KMS-11 (cell line): ENCODE measurements around the gene CMTM6.

ENCODE experiments used
- H2AFZ ChIP-seq: fragments of 200-600 bp; sonication (generic); 2 replicates; pipeline ENCODE4 v1.6.1; 2016; ENCODE audit warnings: antibody characterized with exemption, mixed run types, low read depth
- H3K27ac ChIP-seq: fragments of 200-600 bp; sonication (generic); 2 replicates; pipeline ENCODE4 v1.6.1; 2016; ENCODE audit warnings: mild to moderate bottlenecking, mixed run types
- H3K27me3 ChIP-seq: fragments of 200-600 bp; sonication (generic); 2 replicates; pipeline ENCODE4 v1.6.1; 2017; ENCODE audit warnings: mild to moderate bottlenecking, low read depth, mixed run types, moderate library complexity; ENCODE audit not compliant: insufficient read depth
- H3K36me3 ChIP-seq: fragments of 200-600 bp; sonication (generic); 2 replicates; pipeline ENCODE4 v1.6.1; 2017; ENCODE audit warnings: mild to moderate bottlenecking, mixed run types; ENCODE audit not compliant: insufficient read depth
- H3K4me1 ChIP-seq: fragments of 200-600 bp; sonication (generic); 2 replicates; pipeline ENCODE4 v1.6.1; 2016; ENCODE audit warnings: mild to moderate bottlenecking, low read depth, mixed run types; ENCODE audit not compliant: poor library complexity, severe bottlenecking
- H3K4me2 ChIP-seq: fragments of 200-600 bp; sonication (generic); 2 replicates; pipeline ENCODE4 v1.7.0; 2016; ENCODE audit warnings: mild to moderate bottlenecking, mixed run types
- H3K4me3 ChIP-seq: fragments of 200-600 bp; sonication (generic); IDR thresholded peaks from 2 replicates; pipeline ENCODE4 v1.6.1; 2017; ENCODE audit warnings: low read depth, low read length, mixed read lengths; ENCODE audit not compliant: insufficient read depth
- H3K79me2 ChIP-seq: fragments of 200-600 bp; sonication (generic); 2 replicates; pipeline ENCODE4 v1.6.1; 2016; ENCODE audit warnings: low read depth, mixed run types; ENCODE audit not compliant: insufficient read depth
- H3K9ac ChIP-seq: fragments of 200-600 bp; sonication (generic); 2 replicates; pipeline ENCODE4 v1.6.1; 2016; ENCODE audit warnings: mild to moderate bottlenecking, mixed run types
- H4K20me1 ChIP-seq: fragments of 200-600 bp; sonication (generic); 2 replicates; pipeline ENCODE4 v1.6.1; 2016; ENCODE audit warnings: mild to moderate bottlenecking, mixed run types; ENCODE audit not compliant: insufficient read depth
- TF ChIP-seq, protein P1 (sequence below): fragments of 200-600 bp; sonication (generic); conservative IDR thresholded peaks from 2 replicates; pipeline ENCODE4 v1.6.1; 2017; ENCODE audit warnings: low read depth, mild to moderate bottlenecking, antibody characterized with exemption, low read length, moderate library complexity, mixed read lengths

CMTM6 gene

DNA sequence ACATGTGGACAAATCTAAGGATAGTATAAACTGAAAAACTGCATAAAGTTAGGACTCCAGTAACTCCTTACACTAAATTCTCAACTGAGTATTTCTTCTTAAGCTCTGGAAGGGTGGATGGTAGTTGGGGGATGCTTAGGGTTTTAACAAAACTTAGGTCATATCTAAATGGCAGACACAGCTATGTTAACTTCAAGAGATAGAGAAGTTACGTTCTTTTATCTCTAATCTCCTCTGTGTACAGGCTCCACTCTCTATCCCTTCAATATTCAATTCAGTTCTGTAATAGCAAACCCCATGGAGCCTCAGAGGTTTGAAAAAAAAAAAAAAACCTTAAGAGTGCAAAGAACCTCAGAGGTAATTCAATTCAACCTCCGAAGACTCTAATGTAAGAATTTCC is 3.1 kb downstream of the CMTM6 start:
- Histone ChIP-seq H2AFZ (no peak overlapping the region), H3K27me3 (no peaks in the 10 kb centered on the region), H3K27ac (no peak overlapping the region), H3K4me3 (no peak overlapping the region), H4K20me1 (no peaks in the 10 kb centered on the region), H3K9ac (no peak overlapping the region), H3K79me2 (peaks cover 24% of the 10 kb centered on the region; the same call in 1 of the 2 replicates), H3K36me3 (no peaks in the 10 kb centered on the region), H3K4me1 (peaks cover 30% of the 10 kb centered on the region), H3K4me2 (no peak overlapping the region)
- TF ChIP-seq, protein P1, sequence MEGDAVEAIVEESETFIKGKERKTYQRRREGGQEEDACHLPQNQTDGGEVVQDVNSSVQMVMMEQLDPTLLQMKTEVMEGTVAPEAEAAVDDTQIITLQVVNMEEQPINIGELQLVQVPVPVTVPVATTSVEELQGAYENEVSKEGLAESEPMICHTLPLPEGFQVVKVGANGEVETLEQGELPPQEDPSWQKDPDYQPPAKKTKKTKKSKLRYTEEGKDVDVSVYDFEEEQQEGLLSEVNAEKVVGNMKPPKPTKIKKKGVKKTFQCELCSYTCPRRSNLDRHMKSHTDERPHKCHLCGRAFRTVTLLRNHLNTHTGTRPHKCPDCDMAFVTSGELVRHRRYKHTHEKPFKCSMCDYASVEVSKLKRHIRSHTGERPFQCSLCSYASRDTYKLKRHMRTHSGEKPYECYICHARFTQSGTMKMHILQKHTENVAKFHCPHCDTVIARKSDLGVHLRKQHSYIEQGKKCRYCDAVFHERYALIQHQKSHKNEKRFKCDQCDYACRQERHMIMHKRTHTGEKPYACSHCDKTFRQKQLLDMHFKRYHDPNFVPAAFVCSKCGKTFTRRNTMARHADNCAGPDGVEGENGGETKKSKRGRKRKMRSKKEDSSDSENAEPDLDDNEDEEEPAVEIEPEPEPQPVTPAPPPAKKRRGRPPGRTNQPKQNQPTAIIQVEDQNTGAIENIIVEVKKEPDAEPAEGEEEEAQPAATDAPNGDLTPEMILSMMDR: no peak

DNA sequence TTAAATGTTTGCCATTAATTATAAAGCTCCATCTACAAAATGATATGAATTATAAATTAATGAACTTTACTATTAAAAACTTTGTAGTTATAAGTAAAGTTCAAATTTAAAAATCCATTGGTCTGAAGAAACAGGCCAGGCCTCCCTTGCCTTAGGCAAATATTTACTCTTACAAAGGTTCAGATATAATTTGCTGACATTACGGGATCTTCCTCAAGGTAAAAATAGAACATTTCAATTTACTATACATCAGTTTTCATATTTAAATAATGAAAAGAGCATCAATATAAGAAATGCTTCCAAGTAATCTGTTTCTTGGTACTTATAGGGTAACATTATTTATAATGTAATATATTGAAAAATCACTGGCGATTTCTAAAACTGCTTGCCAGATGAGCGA is 3.7 kb downstream of the CMTM6 start:
- Histone ChIP-seq H2AFZ (no peak overlapping the region), H4K20me1 (no peaks in the 10 kb centered on the region), H3K9ac (no peak overlapping the region), H3K79me2 (peaks cover 24% of the 10 kb centered on the region; the same call in 1 of the 2 replicates), H3K4me3 (no peak overlapping the region), H3K4me1 (peaks cover 36% of the 10 kb centered on the region), H3K27ac (no peak overlapping the region), H3K27me3 (no peaks in the 10 kb centered on the region), H3K36me3 (no peaks in the 10 kb centered on the region), H3K4me2 (no peak overlapping the region)
- TF ChIP-seq, protein P1: no peak

DNA sequence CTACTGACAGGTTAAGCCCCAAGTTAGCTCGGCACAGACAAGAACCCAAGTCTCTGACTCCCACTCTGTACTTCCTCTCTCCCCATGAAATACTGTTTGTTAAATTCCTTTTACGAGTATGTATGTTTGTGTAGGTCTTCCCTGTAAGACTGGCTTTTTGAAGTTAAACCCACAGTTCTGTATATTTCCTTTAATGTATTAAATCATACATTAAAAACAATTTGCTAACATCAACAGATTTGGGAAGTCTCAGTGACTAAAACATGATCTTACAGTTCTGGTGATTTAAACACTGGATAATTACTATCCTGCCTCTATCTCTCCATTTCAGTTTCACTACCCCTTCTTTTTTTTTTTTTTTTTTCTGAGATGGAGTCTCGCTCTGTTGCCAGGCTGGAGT is 4.4 kb downstream of the CMTM6 start:
- Histone ChIP-seq H3K4me3 (no peak overlapping the region), H2AFZ (no peak overlapping the region), H3K4me2 (no peak overlapping the region), H3K27me3 (no peaks in the 10 kb centered on the region), H3K4me1 (peaks cover 42% of the 10 kb centered on the region), H4K20me1 (no peaks in the 10 kb centered on the region), H3K36me3 (no peaks in the 10 kb centered on the region), H3K9ac (no peak overlapping the region), H3K79me2 (peaks cover 24% of the 10 kb centered on the region; the same call in 1 of the 2 replicates), H3K27ac (no peak overlapping the region)
- TF ChIP-seq, protein P1: no peak

DNA sequence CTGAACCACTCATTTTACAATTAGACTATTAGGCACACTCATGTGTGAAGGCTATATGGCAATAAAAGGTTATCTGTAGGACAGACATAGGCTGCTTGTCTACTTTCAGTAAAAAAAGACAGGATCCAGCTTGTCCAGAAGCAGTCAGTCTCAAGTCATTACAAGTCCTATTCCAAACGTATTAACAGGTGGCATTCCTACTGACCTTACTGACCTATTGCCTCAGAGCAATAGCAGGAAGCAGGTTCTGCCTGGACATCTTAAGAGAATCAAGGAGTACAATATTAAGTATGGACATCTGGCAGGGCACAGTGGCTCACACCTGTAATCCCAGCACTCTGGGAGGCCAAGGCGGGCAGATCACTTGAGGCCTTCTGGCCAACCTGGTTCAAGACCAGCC is 7.0 kb downstream of the CMTM6 start:
- Histone ChIP-seq H3K79me2 (peaks cover 12% of the 10 kb centered on the region; the same call in 1 of the 2 replicates), H3K9ac (no peak overlapping the region), H3K4me2 (no peak overlapping the region), H2AFZ (no peak overlapping the region), H3K27ac (no peak overlapping the region), H4K20me1 (no peaks in the 10 kb centered on the region), H3K4me1 (peaks cover 38% of the 10 kb centered on the region), H3K36me3 (no peaks in the 10 kb centered on the region), H3K27me3 (no peaks in the 10 kb centered on the region), H3K4me3 (no peak overlapping the region)
- TF ChIP-seq, protein P1: no peak
